ENCODE results near the gene CAPZB.

CAPZB gene

DNA sequence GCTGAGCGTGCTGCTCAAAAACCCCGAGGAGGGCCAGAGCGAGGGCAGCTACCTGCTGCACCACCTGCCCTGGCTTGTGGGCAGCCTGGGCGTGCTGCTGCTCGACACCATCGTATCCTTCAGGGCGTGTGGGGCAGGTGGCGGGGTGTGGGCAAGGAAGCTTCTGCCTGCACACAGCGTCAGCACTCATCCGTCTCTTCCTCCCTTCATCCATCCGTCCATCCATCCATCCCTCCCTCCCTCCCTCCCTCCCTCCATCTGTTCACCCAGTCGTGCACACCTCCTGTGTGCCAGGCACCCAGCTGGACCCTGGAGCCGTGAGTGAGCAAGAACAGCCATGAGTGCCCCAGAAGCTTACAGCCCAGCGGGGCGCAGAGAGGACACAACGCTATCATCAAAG, 158.0 kb downstream of the CAPZB start:
- no peak for DNase-seq (ENCODE audit: low spot score)

DNA sequence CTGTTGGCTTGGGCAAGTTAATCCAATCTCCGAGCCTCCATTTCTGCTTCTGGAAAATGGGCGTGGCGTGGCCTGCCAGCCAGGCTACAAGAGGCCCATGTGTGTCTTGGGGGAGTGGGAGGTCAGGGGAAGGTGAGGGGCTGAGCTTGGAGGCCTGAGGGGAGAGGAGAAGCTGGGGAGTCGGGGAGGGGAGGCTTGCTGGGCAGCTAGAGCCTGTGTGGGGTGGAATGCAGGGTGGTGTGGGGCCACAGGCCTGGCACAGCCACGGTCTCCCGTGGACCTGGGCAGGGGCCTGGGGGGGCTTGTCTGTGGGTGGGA, 158.6 kb downstream of the CAPZB start:
- no peak for DNase-seq (ENCODE audit: low spot score)

DNA sequence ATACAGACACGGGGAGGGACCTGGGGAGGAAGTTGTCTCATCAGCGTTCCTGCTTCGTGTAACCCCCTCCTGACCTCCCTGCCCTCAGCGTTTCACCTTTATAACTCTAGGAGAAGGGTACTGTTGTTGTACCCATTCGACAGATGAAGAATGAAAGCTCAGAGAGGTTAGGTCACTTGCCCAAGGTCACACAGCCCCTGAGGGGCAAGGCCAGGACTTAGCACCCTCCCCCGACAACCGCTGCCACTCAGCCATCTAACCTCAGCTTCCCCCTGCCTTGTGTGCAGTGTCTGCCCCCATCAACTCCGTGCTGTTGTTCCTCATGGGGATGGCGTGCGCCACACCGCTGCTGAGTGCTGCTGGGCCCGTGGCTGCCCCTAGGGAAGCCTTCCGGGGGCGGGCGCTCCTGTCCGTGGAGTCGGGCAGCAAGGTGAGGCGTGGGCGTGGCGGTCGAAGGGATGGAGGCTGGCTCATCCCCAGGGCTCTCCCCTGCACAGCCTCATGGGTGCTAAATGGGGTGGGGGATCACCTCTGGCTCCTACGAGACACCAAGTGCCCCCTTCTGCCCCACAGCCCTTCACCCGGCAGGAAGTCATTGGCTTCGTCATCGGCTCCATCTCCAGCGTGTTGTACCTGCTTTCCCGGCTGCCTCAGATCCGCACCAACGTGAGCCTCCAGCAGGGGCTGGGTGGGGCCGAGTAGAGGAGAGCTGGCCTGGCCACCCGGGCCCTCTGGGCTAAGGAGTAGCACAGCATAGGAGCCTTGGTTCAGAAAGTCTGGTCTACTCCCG, 159.2 kb downstream of the CAPZB start:
- no peak for DNase-seq (ENCODE audit: low spot score)

DNA sequence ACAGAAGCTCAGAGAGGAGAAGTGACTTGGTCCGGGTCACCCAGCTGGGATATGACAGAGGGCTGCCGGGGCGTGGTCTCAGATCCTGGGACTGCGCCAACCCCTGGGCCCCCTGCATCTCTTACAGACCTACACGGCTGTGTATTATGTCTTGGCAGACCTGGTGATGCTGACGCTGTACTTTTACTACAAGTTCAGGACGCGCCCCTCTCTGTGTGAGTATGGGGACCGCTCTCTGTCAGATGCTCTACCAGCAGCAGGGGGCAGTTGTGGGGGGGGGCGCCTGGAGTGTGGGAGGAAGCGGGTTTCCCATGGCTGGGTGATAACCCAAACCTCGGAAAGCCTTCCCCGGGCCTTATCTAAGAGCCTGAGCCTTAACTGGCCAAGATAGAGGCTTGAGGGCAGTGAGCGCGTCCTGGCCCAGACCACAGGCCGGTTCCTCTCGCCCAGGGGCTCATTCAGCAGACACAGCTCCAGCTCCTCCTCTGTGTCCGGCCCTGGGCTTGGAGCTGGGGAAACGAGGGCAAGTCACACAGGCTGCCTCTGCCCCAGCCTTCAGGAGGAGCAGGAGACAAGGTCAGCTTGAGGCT, 159.9 kb downstream of the CAPZB start:
- DNase-seq (ENCODE audit: low spot score), result no peak

DNA sequence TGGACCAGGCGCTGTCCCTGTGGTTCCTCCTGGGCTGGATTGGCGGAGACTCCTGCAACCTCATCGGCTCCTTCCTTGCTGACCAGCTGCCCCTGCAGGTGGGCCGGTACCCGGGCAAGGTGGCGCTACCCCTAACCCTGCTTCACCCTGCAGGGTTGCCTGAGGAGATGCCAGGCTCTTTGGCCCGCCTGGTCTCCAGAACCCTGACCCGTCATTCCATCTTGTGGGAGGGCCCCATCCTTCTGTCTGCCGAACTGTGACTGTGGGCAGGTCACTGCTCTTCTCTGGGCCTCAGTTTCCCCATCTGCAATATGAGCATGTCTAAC, 160.7 kb downstream of the CAPZB start:
- DNase-seq (ENCODE audit: low spot score), result no peak

DNA sequence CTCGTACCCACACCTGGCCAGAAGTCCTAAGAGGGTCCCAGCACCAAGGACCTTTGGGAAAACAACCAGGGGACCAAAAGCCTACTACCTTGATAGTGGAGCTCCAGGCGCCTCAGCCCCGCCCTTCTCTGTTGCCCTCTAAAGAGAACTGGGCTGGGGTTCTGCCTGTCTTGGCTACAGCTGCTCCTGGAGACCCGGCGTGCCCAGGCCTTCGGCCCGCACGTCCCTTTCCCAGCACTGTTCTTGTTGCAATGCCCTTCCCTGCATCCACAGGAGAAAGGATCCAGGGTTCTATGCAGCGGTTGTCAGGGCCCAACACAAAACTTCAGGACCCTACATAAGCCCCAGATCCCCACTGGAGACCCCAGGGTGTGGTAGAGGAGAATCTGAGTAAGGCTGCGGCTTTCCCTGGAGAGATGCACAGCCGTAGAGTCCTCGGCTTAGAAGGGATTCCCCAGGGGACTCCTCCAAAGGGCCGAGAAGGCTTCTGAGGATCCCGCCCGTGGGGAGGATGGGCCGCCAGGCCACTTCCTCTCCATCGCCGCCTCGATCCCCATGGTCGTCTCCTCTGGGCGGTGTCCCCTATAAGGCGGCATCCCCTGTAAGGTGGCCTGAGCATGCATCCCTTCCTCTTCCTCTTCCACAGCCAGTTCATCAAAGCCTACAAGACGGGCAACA, 161.2 kb downstream of the CAPZB start:
- no peak for DNase-seq (ENCODE audit: low spot score)

DNA sequence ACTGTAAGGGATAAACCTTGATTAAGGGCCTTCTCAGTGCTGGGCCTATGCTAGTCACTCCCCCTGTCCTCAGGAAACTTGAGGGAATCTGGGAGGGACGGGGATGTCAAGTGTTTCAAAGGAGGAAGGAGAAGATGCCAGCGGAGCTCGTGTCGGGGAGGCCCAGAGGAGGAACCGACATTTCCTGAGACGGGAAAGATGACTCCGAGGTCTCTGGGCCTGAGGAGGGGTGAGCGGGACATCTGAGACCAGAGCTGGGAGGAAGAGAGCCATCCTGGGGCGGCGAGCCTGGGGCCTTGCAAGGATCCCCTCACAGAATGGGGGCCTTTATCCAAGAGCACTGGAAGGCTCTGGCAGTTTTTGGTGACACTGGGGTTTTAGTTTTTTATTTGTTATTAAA, 162.9 kb downstream of the CAPZB start:
- DNase-seq (ENCODE audit: low spot score), result no peak

DNA sequence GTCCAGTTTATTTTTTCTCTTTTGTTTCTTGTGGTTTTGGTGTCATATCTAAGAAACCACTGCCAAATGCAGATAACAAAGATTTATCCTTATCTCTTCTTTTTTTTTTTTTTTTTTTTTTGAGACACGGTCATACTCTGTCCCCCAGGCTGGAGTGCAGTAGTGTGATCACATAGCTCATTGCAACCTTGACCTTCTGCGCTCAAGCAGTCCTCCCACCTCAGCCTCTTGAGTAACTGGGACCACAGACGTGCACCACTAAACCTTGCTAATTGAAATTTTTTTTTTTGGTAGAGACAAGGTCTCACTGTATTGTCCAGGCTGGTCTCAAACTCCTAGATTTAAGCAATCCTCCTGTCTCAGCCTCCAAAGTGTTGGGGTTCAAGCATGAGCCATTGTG, 164.3 kb downstream of the CAPZB start:
- no peak for DNase-seq (ENCODE audit: low spot score)

DNA sequence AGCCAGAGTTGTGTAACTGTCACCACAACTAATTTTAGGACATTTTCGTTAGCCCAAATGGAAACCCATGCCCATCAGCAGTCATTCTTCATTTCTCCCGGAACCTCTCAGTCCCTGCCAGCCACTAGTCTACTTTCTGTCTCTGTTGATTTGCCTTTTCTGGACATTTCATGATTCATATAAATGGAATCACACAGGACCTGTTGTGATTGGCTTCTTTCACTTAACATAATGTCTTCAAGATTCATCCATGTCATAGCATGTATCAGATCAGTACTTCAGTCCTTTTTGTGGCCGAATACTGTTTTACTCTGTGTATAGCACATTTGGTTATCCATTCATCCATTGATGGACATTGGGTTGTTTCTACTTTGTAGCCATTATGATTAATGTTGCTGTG, 166.1 kb downstream of the CAPZB start:
- DNase-seq (ENCODE audit: low spot score), result peak; percentile 4

DNA sequence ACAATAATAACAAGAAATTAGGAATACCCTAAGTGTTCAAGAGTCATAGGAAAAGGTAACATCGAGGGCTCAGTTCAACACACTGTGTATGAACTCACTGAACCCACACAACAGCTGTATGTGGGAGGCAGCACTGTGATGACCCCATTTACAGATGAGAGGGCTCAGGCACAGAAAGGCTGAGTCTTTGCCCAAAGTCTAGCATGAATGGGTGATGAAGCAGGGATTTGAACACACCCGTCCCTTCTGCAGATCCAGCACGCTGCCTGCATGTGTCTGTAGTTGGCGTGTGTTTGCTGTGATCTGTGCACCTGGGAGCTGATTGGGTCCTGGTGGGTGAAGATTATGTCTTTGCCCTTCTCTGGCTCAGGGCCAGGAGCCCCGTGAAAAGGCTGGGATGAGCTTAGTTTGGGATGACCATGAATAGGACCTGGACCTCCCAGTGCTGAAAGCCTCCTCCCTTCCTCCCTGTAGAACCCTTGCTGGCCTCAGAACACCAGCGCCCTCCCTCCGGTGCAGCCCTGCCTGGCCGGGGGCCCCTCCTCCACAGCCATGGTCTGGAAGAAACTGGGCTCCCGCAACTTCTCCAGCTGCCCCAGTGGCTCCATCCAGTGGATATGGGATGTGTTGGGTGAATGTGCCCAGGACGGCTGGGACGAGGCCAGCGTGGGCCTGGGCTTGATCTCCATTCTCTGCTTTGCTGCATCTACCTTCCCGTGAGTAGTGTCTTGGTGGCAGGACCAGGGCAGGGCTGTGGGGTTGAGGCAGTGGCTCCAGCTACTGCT, 168.0 kb downstream of the CAPZB start:
- DNase-seq (ENCODE audit: low spot score), result no peak

DNA sequence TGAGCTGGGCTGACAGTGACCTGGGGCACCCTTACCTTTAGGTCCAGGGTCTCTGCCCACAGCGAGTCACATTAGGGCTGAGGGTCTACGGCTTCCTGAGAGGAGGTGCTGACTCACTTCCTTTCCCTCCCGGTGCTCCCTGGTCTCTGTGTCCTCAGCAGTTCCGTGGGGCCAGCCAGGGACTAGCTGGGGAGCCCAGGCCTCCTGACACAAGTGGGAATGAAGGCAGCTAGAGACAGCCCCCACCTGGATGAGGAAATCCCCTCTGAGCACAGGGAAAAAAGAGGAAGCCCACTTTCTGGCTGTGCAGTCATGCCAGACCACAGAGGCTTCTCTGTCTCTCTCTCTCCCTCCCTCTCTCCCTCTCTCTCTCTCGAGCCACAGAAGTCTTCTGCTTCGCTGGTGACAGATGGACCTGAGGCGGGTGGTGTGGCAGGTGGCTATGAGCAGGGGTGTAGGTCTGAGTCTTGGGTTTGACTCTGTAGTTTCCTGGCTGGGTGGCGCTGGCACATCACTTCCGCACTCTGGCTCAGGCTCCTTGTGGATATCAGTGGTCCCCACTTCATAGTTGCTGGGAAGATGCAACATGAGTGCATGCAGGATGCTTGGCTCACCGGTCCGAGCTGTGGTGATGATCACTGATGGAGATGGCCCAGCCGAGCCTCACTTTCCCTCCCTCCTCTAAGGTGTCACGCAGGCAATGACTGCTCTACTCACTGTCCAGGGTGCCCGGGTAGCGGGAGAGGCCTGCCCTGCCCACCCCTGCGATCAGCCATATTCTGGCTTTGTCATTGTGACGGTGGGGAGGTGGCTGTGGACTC, 169.8 kb downstream of the CAPZB start:
- no peak for DNase-seq (ENCODE audit: low spot score)

DNA sequence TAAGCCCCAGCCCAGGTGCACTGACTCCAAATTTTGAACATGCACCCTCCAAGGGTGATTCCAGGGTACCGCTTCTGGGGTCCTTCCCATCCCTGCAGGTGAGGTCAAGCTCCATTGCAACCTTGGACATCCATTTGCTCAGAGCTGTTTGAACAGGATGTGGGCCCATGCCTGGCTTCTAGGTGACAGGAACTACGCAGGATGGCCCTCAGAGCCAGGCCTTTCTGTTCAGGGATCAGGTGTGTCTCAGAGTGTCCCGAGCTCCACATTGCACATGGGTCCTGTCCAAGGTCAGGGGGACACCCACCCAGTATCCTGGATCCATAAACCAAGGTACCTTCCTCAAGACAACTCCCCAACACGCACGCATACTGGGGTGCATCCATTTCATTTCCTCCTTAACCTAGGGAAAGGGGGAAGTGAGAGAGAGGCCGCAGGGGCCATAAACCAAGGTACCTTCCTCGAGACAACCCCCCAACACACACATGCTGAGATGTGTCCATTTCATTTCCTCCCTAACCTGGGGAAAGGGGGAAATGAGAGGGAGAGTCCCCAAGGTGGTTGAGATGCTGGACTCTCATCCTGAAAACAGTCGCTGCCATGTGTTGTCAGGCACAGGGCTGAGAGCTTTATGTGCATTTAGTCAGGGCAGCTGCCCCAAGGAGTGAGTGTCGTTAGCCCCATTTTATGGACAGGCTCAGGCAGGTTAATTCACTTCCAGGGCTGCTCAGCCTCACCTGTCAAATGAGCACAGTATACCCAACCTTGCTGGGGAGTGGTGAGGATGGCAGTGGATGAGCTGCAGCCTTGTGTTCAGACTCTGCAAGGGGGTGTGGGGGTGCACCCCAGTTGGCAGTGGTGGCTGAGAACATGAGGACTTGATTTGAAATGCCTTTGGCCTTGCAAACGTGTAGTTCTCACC, 171.1 kb downstream of the CAPZB start:
- DNase-seq (ENCODE audit: low spot score), result no peak

DNA sequence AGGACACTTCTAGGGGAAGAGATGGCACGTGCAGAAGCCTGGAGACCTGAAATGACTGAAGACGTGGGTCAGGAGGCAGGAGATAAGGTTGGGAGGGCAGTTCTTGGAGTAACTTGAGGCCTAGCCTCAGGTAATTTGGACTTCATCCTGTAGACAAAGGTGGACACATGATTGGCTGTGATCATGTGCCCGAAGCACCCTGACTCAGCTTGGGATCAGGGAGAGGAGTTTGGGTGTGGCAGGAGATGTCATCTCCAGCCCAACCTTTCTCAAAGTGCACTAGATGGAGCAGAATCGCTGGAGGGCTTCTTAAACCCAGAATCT, 171.7 kb downstream of the CAPZB start:
- no peak for DNase-seq (ENCODE audit: low spot score)

DNA sequence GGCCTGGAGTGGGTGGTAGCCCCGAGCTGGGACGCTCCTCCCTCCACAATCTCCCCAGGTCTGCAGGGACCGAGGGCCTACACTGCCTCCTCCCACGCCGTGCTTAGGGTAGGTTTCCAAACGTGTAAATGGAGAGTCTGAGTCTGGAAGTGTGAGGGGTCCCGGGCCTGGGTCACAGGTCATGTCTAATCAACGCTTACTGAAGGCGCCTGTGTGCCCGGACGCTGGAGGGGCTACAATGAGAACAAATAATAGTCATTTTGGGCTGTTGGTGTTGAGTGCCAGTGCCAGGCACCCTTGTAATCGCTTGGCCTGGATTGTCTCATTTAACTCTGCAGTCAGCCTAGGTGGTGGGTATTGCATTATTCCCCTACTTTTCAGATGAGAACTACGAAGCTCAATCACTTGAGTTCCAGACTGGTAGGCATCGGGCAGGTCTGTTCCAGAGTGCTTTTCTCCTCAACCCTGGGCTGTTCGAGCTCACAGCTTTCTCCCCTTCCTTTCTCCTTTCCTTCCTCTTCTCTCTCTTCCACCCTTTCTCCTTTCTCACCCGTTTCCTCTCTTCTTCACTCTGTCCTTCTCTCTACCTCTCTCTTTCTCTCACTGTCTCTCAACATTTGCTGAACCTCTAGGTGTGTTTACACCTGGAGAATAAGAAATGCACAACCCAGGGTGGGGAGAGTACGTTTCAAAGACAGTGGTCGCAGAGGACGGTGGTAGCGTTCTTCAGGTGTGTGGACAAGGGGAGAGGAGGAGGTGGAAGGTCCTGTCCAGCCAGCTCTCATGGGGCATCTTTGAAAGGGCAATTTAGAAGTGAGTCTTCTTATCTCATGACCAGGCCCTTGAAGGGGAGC, 172.3 kb downstream of the CAPZB start:
- DNase-seq (ENCODE audit: low spot score), result no peak

DNA sequence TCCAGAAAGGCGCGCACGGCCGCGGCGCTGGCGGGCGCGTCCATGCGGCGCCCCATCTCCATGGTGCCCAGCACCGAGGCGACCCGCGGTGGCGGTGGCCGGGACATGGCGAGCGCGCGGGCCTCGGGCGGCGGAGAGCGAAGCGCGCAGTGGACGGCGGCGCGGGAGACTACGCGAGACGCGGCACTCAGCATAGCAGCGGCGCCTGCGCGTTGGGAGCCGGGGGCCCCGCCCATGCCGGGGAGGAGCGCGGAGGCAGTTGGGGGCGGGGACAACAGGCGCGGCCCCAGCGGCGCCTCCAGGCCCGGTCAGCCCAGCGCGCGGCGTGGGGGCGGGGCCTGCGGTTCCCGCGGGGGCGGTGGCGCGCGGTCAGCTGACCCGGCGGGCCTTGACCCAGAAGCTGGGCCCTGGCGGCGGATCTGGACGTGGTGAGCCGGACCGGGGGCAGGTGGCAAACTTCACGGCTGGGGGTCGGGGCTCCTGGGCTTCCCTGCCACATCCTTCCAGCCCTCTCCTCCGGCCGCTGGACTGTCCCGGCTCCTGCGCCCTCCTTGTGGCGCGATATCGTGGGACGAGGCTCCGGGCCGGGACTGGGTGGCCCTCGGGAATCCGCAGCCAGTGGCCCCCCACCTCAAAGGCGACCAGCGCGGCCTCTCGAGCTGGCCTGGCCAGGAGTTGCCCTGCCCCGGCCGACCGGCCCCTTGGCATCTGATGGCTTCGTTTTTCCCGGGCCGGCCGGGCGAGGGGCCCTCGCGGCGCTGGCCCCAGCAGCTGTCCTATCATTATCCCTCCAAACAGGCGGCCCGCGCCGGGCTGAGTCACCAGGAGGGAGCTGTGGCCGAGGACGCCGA, 173.2 kb downstream of the CAPZB start, which contains the start of the genes AKR7A2 and SLC66A1:
Gene AKR7A2 (minus strand): TSS at position 214 of the 851 bp plus-strand sequence. CDS start 20 bp downstream, at position 194.
Gene SLC66A1 (plus strand): TSS at position 396 of the 851 bp plus-strand sequence. CDS start 5,352 bp downstream, outside the sequence.
- DNase-seq (ENCODE audit: low spot score), result peak; percentile 100

DNA sequence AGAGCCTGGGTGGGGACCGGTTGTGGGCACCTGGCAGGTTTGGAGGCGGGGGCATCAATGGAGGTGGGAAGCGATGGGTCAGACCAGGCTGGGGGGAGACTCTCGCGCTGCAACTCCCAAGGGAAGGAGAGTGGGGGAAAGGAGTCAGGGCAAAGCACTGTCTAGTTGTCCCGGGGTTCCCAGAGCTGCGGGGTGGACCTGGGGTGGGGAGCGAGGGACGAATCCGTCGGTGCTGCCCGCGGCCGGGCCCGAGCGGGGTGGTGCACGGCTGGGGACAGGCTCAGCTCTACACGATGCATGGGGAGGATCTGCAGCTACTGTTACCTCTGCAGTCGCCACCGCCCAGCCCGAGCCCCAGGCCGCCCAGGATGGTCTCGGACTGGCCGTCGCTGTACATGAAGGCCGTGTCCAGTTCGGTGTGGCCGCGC, 173.8 kb downstream of the CAPZB start:
- DNase-seq (ENCODE audit: low spot score), result peak; percentile 45

DNA sequence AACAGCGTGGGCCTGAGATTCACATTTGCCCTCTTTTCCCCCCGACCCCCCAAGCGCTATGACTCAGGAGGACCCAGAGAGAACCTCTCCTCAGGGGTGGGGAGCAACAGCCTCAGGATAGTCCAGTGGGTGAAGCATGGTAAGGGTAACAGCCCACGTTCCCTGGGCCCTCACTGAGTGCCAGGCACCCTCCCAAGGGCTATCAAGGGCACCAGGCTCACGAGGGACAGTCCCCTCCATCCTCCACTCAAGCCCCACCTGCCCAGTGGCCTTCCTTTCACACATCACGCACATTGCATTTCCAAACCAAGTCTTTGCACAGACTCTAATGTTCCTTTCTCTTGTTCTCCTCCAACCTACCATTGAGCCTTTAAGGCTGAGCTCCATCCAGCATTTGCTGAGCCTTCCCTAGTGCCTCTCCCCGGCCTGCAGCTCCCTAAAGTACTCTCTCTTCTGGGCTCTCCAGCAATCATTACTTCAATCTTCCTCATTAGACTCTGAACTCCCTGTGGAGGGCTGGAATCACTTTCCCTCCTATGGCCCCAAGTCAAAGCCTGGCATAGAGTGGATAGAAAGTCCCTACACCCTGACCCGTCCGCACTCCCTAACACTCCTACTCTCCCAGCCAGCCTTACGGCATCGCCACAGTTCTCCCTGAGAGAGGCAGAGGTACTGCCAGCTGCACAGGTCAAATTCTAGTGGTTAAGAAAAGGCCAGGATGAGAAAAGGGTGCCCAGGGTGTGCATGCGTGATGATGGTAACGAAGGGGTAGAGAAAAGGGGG, 174.4 kb downstream of the CAPZB start:
- no peak for DNase-seq (ENCODE audit: low spot score)

DNA sequence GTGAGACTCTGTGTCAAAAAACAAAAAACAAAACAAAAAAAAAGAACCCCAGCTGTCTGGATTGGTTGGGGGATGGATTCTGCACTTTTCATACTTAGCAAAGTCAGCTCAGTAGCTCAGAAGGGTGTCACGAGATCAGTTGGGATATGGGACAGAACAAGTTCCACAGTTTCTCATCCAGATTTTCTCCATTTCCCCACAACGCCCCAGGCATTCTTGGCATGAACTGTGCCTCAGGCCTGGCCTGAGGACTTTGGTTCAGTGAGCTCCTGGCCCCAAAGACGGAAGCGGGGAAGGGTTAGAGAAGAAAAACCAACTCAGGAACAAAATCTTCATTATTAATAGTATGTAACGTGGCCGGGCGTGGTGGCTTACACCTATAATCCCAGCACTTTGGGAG, 175.3 kb downstream of the CAPZB start:
- no peak for DNase-seq (ENCODE audit: low spot score)

Data from AG08396 (cell line).